ENCODE data around the gene FAM53B.

DNA sequence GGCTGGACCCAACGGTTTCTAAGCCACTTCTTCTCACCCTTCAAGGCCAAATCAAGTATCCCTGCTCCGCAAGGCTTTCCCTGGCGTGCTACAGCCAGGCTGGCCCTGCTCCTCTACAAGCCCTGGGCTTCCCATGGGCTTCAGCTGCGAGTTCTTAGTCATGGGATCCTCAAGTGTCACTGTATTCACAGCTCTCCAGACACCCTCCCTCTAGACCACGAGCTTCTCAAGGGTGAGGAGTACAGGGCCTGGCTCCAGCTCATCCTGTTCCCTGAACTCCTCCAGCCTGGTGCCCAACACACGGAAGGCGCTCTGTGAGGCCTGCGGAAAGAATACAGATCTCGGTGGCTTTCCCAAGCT, 38.8 kb downstream of the FAM53B start:
- TF ChIP-seq, protein P1, sequence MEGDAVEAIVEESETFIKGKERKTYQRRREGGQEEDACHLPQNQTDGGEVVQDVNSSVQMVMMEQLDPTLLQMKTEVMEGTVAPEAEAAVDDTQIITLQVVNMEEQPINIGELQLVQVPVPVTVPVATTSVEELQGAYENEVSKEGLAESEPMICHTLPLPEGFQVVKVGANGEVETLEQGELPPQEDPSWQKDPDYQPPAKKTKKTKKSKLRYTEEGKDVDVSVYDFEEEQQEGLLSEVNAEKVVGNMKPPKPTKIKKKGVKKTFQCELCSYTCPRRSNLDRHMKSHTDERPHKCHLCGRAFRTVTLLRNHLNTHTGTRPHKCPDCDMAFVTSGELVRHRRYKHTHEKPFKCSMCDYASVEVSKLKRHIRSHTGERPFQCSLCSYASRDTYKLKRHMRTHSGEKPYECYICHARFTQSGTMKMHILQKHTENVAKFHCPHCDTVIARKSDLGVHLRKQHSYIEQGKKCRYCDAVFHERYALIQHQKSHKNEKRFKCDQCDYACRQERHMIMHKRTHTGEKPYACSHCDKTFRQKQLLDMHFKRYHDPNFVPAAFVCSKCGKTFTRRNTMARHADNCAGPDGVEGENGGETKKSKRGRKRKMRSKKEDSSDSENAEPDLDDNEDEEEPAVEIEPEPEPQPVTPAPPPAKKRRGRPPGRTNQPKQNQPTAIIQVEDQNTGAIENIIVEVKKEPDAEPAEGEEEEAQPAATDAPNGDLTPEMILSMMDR (IDR thresholded peaks at IDR 0.05) = no peak
- TF ChIP-seq POLR2A (IDR thresholded peaks at IDR 0.05) = no peak
